DOHH2 (cell line): ENCODE results near the gene AQP9.

ENCODE experiments used
- CTCF ChIP-seq: fragments of 200-600 bp; sonication (generic); IDR thresholded peaks from one replicate; pipeline ENCODE4 v1.5.1; 2014; ENCODE audit warnings: antibody characterized with exemption, mild to moderate bottlenecking, low read depth, low read length; ENCODE audit not compliant: poor library complexity, severe bottlenecking
- EZH2phosphoT487 ChIP-seq: fragments of 200-600 bp; sonication (generic); IDR thresholded peaks from 2 replicates; pipeline ENCODE4 v1.6.1; 2017; ENCODE audit warnings: borderline replicate concordance, mild to moderate bottlenecking, antibody characterized with exemption, low read length, moderate library complexity, mixed read lengths

DNA sequence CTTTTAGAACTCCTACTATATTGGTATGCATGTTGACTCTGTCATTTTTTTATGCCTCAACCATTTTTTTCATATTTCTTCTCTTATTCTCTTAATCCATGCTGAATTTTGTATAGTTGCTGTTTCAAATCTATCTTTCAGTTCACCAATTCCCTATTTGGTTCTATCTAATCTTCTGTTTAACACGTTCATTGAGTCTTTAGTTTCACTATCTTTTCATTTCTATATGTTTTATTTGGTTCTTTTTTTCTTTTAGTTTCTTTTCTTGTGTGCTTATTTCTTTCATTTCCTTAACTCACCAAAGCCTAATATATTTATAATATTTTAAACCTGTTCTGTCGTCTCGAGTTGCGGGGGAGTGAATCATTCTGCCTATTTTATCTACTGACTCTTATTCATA is 8.0 kb downstream of the AQP9 start:
- no peak for TF ChIP-seq CTCF
- no peak for TF ChIP-seq EZH2phosphoT487
